GM18909 (cell line): ENCODE results near the gene FGF1.

ENCODE experiments used
- ATAC-seq: cut with Tn5 transposase; IDR thresholded peaks from one replicate; pipeline ENCODE4 v1.9.1; 2021; ENCODE audit warnings: mild to moderate bottlenecking; ENCODE audit not compliant: unreplicated experiment, poor library complexity

The FGF1 gene

DNA sequence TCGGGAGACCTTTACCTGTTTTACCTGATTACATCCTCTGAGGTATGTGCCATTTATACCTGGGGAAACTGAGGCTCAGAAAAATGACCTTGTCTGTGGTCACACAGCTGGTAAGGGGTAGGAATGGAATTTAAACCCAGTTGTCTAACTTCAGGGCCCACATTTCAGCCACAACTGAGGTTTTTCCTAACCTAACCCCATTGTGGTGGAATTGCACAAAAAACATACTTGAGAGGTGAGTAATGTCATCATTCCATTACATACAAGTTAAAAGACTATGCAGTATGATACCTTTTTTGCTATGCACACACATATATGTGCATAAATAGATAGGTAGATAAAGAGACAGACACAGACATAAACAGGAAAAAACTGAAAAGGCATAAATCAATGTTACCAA lies 14.1 kb downstream of the FGF1 start:
- no peak for ATAC-seq

DNA sequence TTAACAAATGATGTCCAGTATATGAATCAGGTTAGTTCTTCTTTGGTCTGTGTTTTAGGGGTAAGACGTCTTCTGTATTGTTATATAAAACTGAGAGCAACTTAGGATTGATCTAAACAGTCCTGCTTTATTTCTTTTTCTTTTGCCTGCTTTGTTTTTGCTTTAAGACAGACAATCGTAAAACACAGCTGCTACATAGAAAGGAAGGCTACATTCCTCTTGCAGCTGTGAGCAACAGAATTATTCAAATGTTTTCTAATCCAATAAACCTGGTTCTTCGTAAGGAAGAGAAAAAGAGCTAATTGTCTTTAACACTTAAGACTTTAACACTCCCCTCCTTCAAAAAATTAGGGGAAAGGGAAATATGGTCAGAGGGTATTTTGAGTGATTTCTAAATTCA lies 14.6 kb downstream of the FGF1 start:
- ATAC-seq, result no peak

DNA sequence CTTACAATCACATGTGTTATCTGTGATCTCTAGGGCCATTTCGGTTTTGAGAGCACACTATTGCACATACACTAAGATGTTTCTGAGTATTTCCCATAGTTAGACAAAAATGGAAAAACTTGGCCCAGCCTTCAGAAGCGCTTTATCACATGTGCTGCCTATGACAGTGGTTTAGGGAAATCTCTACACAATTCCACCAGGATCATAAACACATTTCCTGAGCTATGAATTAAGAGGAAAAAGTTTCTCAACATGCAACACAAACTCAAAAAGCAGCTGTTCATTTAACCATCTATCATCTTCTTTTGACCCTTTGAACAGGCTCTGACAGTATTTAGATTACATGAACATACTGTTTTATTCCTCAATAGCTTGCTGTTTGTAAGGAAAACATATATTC lies 15.1 kb downstream of the FGF1 start:
- no peak for ATAC-seq

DNA sequence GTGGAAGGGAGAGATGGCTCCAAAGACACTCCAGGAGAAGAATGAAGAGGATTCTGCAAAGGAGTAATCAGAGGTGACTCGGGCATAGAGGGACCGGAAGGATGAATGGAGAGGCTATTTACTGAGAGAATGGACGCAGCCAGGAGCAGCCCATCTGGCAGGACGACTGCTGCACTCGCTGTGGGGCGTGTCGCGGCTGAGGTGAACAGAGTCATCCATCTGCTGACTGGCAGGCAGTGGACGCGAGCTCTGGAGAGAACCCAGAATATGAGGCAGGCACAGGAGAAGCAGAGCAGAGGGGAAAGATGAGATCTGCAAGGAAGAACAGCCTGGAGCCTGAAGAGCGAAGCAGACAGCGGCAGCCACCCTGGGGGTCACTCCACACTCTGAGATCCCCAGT lies 16.4 kb downstream of the FGF1 start:
- ATAC-seq, result no peak

DNA sequence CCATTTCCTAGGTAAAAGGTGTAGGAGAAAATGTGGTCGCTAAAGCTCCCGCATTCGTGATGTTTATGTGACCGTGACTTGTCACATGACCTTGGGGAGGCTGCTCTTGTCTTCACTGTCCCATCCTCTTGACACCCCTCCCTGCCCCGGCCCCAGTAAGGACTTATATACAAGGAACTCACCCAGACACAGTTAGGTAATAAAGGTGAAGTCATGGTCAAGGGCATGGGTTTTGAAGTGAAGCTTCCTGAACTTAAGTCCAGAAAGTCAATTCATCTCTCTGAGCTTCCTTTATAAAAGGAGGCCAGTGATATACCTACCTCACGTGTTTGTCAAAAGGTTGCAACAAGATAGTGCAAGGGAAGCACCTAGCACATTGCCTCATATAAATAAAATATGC lies 17.6 kb downstream of the FGF1 start:
- ATAC-seq, result no peak

DNA sequence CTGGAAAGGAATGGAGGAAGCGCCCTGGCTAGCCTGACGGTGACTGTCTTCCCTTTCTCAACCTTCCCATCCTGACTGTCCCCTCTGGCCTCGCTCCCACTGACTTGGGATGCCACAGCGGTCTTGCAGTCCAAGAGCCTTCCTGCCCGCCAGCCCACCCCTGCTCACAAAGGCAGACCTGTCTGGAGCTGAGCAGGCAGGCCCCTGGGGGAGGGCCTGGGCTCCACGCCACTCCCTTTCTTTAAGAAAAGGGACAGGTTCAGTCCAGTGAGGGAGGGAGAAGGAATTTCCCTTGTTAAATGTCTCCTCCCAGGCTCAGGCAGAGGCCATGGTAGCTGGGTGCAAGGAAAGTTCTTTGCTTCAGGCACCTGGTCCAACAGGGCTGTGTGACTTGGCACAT lies 18.1 kb downstream of the FGF1 start:
- no peak for ATAC-seq

DNA sequence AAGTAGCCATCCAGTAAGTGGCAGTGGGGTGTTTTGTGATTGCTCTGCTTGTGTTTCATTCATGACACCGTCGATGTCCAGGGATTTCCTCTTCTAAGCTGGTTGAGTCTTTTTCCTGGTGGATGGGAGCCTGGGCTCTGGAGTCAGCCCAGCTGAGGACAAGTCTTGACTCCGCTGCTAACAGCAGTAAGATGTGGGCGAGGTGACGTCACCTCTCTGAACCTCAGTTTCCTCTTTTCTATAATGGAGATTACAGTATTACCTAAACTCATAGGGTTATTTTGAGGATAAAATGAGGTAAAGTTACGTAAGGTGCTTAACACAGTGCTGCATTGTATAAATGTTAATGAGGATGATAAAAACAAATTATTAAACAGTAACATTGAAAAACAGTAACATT lies 21.3 kb downstream of the FGF1 start:
- no peak for ATAC-seq

DNA sequence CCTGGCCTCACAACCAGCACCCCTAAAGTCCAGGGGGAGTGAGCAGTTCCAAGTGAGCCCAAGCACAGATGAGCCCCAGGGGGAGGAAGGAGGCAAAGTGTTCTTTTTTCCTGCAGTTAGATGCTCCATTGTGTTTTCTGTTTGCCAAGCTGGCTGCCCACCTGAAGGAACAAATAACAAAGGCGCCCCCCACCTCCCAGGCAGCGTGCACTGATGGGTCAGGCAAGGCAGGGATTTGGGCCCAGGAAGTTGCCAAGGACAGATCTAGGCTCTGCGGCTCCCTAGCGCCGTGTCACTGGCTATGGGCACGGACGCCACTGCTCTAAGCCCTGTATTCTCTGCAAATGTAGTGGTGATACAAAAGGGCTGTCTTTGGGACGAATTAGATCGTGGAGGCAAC lies 21.8 kb downstream of the FGF1 start:
- ATAC-seq, result no peak

DNA sequence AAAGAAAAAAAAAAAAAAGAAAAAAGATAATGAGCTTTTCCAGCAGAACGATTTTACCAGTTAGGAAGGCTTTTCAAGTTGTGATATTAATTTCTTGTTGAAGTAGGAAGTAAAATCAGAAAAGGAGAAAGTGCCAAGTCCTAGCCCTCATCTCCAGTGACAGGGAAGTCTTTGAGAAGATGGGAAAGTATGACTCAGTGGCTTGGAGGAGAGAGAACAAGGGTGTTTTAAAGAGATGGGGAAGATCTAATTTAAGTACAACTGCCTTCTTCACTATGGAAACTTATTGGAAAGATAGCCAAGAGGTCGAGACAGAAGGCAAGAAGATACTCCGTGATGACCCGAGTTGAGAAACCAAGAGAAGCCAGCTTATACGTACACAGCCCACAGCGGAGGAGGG lies 22.6 kb downstream of the FGF1 start:
- no peak for ATAC-seq

DNA sequence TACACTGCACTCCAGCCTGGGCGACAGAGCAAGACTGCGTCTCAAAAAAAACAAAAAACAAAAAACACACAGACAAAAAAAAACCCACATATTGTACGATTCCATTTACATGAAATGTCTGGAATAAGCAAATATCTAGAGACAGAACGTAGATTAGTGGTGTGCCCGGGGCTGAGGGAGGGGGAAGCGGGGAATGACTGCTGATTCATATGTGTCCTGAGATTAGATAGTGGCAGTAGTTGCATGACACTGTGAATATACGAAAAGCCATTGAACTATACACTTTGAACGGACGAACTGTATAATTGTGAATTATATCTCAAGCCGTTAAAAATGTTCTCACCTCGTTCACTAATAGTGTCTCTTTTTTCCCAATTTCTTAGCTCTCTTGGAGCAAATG lies 23.9 kb downstream of the FGF1 start:
- ATAC-seq, result no peak

DNA sequence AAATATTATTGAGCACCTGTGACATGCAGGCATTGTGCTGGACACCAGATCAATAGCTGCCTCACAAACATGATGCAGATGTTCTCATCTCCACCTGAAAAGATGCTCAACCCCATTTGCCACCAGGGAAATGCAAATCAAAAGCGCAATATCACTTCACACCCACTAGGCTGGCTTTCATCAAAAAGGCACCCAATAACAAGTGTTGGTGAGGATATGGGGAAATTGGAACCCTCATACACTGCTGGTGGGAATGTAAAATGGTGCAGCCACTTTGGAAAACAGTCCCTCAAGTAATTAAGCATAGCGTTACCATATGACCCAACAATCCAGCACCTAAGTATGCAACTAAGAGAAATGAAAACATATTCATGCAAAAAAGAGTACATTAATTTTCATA lies 24.7 kb downstream of the FGF1 start:
- no peak for ATAC-seq

DNA sequence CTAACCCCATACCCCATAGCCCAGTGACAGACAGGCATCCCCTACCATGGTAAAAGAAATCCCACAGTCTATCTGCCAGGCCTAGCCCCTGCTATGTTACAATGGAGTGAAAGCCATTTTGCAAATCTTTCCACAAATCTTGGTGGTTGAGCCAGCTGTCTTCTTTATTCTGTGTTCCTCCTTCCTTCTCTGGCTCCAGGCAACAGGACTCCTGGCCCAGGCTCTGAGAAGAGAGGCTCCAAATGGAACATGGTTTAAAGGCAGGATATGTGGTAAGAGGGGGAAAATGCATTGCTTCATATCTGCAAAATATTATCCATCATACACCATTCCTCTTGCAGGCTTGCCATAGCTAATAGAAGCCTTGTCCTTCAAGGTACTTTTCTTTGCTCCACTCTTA lies 25.2 kb downstream of the FGF1 start:
- ATAC-seq, result no peak

DNA sequence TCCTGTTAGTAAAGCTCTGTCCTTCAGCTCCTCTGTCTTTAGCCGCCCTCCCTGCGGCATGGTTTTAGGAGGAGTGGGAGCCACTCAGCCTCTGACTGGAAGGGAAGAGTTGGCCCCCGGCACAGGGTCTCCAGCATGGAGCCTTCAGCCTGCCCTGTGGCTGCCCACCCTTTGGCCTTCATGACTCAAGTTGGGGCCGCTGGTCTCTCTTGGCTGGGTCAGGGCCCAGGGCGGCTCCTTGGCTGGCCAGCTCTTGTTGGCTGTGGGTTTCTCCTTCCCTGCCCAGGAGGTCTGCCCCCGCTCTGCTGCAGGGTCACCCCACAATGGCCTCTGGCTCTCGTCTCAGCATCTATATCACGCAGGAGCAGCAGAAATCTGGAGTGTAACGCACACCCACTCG lies 25.7 kb downstream of the FGF1 start:
- no peak for ATAC-seq

DNA sequence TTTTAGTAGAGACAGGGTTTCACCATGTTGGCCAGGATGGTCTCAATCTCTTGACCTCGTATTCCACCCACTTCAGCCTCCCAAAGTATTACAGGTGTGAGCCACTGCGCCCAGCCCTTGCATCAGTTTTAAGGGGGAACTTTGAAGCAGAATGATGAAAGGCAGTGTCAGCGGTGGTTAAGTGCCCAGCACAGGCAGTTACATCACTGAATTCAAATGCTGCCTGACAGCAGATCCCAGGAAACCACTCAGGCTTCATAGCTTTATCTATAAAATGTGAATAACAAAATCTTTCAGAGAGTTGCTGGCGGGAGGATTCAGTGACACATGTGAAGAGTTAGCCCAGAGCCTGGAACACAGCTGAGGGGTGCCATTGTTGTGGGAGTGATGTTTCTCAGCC lies 26.5 kb downstream of the FGF1 start:
- no peak for ATAC-seq

DNA sequence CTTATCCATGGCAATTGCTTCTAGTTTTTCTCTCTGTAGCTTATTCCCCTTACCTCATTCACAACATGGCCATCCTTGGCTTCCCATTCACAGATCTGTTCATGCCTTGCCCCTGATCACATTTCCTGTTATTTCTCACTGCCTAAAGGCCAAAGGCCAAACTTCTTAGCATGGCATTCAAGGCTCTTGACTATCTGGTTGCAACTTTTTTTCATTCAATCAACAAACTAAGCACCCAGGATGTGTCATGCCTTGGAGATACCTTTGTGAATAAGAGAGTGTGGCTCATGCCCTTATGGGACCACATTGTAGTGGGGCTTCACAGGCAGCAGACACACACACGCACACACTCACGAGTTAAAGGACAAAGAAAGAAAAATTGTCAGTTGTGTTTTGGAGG lies 27.6 kb downstream of the FGF1 start:
- no peak for ATAC-seq

DNA sequence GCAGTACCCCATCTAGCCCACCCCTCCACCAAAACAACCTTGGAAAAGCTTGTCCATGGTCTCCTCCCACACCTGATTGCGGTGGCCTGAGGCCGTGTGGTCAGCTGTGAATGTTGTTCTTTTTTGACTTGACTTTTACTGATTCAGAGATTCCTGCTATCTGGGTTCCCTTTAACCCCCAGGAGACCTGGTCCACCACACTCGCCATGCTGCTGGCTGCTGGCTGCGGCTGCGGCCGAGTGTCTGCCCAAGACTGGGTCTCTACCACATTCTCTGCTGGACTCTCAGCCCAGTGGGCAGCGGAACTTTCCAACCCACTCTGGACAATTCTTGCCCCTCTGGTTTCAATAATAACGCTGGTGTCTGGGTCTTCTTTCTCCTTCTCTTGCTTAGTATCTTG lies 28.4 kb downstream of the FGF1 start:
- no peak for ATAC-seq

DNA sequence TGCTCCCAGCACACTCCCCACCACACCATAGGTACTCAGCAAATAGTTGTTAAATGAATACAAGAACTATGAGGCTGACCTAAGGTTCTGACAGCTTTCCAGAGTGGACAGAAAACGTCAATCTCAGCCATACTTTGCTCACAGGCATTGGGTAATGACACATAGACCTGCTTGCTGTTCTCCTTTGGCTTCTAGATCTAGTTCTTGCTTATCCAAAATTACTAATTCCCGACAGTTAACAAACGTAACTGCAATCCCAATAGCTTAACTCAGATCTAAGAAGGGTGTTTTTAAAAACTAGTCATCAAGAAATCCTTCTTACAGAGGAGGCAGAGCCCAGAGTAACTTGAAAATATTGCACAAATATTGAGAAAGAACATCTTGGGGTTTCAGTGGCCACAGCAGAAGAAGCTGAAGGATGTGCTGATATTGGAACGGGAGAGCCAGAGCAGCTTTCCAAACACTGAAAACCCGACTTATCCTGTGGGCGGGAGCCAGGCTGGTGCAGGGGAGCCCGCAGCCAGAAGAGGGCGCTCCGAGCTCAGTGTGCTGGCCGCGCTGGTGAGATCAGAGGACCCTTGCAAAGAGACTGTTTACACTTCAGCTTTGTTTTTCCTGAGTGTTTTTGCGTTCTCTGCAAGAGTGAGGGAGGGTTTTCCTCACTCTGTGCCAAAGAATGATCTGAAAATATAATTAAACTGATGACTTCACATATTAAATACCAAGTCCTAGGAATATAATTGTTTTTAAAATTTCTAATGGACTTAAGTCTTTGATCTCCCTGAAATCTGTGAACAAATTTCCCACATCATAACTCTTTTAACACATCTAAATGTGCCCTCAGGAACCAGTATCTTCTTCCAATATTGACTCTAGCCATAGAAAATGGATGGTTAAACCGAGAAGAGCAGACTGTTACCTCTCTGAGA lies 30.3 kb downstream of the FGF1 start:
- peak; percentile 72 for ATAC-seq

DNA sequence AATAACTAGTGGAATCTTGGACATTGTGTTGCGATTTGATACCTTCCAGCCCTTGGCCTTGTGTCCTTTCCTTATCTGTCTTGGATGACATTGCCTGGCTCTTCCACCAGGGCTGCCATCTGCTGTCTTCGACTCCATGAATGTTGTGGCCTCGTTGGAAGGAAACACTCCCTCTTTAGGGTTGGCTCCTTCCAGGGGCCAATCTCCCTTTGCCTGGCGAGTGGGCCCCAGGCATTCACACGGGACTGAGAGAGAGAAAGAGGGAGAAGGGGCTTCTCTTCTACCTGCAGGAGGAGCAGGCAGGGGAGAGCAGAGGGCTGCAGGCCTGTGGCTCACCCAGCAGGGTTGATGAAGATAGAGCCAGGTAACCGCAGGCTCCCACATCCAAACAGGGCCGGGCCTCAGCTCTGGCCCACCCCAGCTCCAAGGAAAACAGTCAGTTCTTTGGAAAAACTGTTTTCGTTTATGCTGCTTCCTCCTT lies 31.3 kb downstream of the FGF1 start:
- no peak for ATAC-seq

DNA sequence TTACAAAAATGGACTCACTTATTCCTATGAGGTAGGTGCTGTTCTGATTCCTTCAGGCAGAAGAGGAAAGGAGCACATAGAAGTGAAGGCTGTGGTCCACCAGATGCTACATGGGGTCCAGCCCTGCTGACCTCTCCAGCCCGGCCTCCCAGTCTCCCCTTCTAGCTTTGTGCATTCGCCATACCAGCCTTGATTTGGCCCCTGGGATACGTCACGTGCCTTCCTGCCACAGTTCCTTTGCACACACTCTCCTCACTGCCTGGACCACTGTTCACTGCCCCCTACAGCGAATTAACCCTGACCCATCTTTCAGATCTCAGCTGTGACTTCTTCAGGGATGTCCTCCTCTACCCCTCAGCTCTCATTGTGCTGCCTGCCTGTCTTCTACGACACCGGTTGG lies 32.6 kb downstream of the FGF1 start:
- no peak for ATAC-seq

DNA sequence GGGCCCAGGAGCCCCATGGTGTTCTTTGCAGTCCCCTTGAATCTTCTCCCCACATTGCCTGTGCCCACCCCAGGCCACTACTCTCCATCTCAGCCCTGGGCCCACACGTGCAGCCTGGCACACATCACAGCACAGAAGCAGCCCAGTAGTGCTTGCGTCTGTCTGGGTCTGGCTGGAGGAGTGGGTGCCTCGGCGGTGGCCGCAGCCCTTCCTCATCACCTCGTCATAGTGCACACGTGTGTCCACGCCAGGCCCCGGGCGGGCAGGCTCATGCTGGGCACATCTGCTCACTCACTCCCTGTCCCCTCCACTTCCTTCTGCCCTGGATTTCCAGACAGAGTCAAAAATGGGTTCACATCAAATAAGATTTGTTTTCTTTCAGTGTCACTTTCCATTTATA lies 33.3 kb downstream of the FGF1 start:
- no peak for ATAC-seq

DNA sequence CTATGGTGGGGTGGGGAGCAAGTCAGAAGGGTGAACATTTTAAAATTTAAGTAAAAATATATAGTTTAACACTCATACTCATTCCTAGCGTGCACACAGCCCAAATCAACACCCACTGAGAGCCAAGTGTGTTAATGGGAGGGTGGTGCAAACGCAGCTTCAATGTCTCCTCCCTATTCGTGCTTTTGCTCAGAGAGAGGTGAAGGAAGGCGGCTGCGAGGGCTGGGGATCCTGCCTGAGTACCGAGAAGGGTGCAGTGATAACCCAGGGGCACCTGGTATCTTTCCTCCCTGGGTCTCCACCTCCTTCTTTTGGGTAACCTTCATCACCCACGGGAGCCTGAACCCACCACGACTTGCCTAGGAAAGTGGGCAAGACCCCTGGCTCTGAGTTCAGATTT lies 35.0 kb downstream of the FGF1 start:
- ATAC-seq, result no peak

DNA sequence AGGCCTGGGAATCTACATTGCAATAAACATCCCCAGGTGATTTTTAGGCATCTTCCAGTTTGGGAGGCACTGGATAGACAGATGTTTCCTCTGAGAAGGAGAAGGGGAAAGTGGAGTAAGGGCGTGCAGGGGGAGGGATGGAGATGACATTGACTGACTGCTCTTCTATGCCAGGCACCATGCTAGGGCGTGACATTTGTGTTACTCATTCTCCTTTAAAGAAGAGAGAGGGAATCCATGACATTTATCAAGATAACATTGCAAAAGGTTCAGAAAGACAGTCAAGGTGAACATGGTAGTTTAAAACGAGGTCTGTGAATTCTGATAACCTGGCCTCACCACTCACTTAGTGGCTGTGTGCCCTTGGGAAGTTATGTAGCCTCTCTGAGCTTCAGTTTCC lies 35.8 kb downstream of the FGF1 start:
- no peak for ATAC-seq
